KOPT-K1 (cell line): ENCODE data around the gene BEST3.

Source experiments
- H3K27ac ChIP-seq: fragments of 200-600 bp; sonication (generic); 2 replicates; pipeline ENCODE4 v1.5.1; 2016; ENCODE audit warnings: antibody characterized with exemption, mild to moderate bottlenecking, low read depth, low read length; ENCODE audit not compliant: poor library complexity, severe bottlenecking
- H3K36me3 ChIP-seq: fragments of 200-600 bp; sonication (generic); 2 replicates; pipeline ENCODE4 v1.5.1; 2017; ENCODE audit warnings: antibody characterized with exemption, mild to moderate bottlenecking, low read length, moderate library complexity; ENCODE audit not compliant: insufficient read depth
- H3K9me3 ChIP-seq: fragments of 200-600 bp; sonication (generic); 2 replicates; pipeline ENCODE4 v1.5.1; 2017; ENCODE audit warnings: antibody characterized with exemption, low read length, mild to moderate bottlenecking; ENCODE audit not compliant: insufficient read depth, poor library complexity, severe bottlenecking

Gene BEST3

GRCh38 chr12:69698769-69699540, at the start of gene BEST3:
Gene BEST3 (minus strand): TSS chr12:69699303. CDS start chr12:69697798, 1,505 bp downstream.
- H3K36me3 ChIP-seq, result no peaks in the 10 kb centered on the region
- no peak within 1 kb of the TSS for H3K27ac ChIP-seq
- no peaks in the 10 kb centered on the region for H3K9me3 ChIP-seq

GRCh38 chr12:69744109-69744508, 45.0 kb upstream of the BEST3 start:
- Histone ChIP-seq H3K36me3 (no peaks in the 10 kb centered on the region), H3K9me3 (no peaks in the 10 kb centered on the region), H3K27ac (no peak overlapping the region)

GRCh38 chr12:69739287-69740191, 40.4 kb upstream of the BEST3 start:
- no peaks in the 10 kb centered on the region for H3K9me3 ChIP-seq
- H3K36me3 ChIP-seq, result no peaks in the 10 kb centered on the region
- H3K27ac ChIP-seq, result peak overlapping the region; percentile 59

GRCh38 chr12:69738351-69739286, 39.5 kb upstream of the BEST3 start, which contains the start of gene RAB3IP:
Gene RAB3IP (plus strand): TSS chr12:69738860. CDS start chr12:69755409, 16,549 bp downstream.
- no peaks in the 10 kb centered on the region for H3K9me3 ChIP-seq
- H3K27ac ChIP-seq, result peak within 1 kb of the TSS; percentile 59
- H3K36me3 ChIP-seq, result no peaks in the 10 kb centered on the region

- H3K36me3 ChIP-seq, result no peaks in the 10 kb centered on the region
- no peaks in the 10 kb centered on the region for H3K9me3 ChIP-seq
- H3K27ac ChIP-seq, result no peak overlapping the region
Measured at GRCh38 chr12:69733638-69734037, 34.5 kb upstream of the BEST3 start.

GRCh38 chr12:69732088-69732487, 33.0 kb upstream of the BEST3 start:
- no peaks in the 10 kb centered on the region for H3K9me3 ChIP-seq
- no peaks in the 10 kb centered on the region for H3K36me3 ChIP-seq
- no peak overlapping the region for H3K27ac ChIP-seq

- Histone ChIP-seq H3K9me3 (no peaks in the 10 kb centered on the region), H3K36me3 (no peaks in the 10 kb centered on the region), H3K27ac (no peak overlapping the region)
Measured at GRCh38 chr12:69726922-69727321, 27.8 kb upstream of the BEST3 start.

GRCh38 chr12:69720750-69721149, 21.6 kb upstream of the BEST3 start:
- Histone ChIP-seq H3K27ac (no peak overlapping the region), H3K9me3 (no peaks in the 10 kb centered on the region), H3K36me3 (no peaks in the 10 kb centered on the region)

- Histone ChIP-seq H3K36me3 (no peaks in the 10 kb centered on the region), H3K9me3 (no peaks in the 10 kb centered on the region), H3K27ac (no peak overlapping the region)
Measured at GRCh38 chr12:69719336-69720316, 20.5 kb upstream of the BEST3 start.

GRCh38 chr12:69714542-69714941, 15.4 kb upstream of the BEST3 start:
- no peak overlapping the region for H3K27ac ChIP-seq
- no peaks in the 10 kb centered on the region for H3K9me3 ChIP-seq
- no peaks in the 10 kb centered on the region for H3K36me3 ChIP-seq

- no peak overlapping the region for H3K27ac ChIP-seq
- H3K36me3 ChIP-seq, result no peaks in the 10 kb centered on the region
- H3K9me3 ChIP-seq, result no peaks in the 10 kb centered on the region
Measured at GRCh38 chr12:69712826-69713225, 13.7 kb upstream of the BEST3 start.

GRCh38 chr12:69708649-69709048, 9.5 kb upstream of the BEST3 start:
- no peak overlapping the region for H3K27ac ChIP-seq
- no peaks in the 10 kb centered on the region for H3K36me3 ChIP-seq
- H3K9me3 ChIP-seq, result no peaks in the 10 kb centered on the region

GRCh38 chr12:69704357-69704756, 5.3 kb upstream of the BEST3 start:
- Histone ChIP-seq H3K9me3 (no peaks in the 10 kb centered on the region), H3K27ac (no peak overlapping the region), H3K36me3 (no peaks in the 10 kb centered on the region)
